Natural killer cell (primary cell): ENCODE measurements around the gene CES4A. TPM values are rescaled to one million over a fixed set of nuclear protein-coding genes. Genes with fewer than 3 reads are reported as not detected.
A peak's percentile ranks its signal among the peaks of the same experiment; 100 is the strongest.

ENCODE experiments used
- ATAC-seq, 3 donors: fragments of 150-1000 bp in 2 of 3; fragments of 200-7000 bp in 1 of 3; cut with Tn5 transposase; 1 replicate in 1 of 3; 2 replicates in 2 of 3; pipeline ENCODE4 v1.10.0; 2021; ENCODE audit warnings: mild to moderate bottlenecking in 2 of 3, moderate library complexity in 2 of 3
- DNase-seq, 2 donors: peaks; one replicate each; pipeline versions ENCODE4 v3.0.0 to v3.0.0-alpha.2; 2013 to 2021; ENCODE audit warnings: mixed read lengths in 1 of 2
- H3K27ac ChIP-seq: one replicate; pipeline ENCODE4 v1.5.1; 2013; ENCODE audit warnings: mild to moderate bottlenecking, low read length
- H3K27me3 ChIP-seq: one replicate; pipeline ENCODE4 v1.6.1; 2013; ENCODE audit warnings: low read length; ENCODE audit not compliant: control insufficient read depth, insufficient read depth
- H3K36me3 ChIP-seq: one replicate; pipeline ENCODE4 v1.6.1; 2013; ENCODE audit warnings: low read length; ENCODE audit not compliant: control insufficient read depth, insufficient read depth
- H3K4me1 ChIP-seq: one replicate; pipeline ENCODE4 v1.6.1; 2013; ENCODE audit warnings: low read length; ENCODE audit not compliant: control insufficient read depth, insufficient read depth
- H3K4me3 ChIP-seq: one replicate; pipeline ENCODE4 v1.5.1; 2013; ENCODE audit warnings: low read length
- H3K9me3 ChIP-seq: one replicate; pipeline ENCODE4 v1.6.1; 2013; ENCODE audit warnings: low read length; ENCODE audit not compliant: control insufficient read depth, insufficient read depth
- H3K27ac Mint-ChIP-seq, 2 donors: one replicate each; pipeline ENCODE4 v1.8.0; 2022; ENCODE audit warnings: mild to moderate bottlenecking in 2 of 2, mixed read lengths in 2 of 2, moderate library complexity in 1 of 2
- H3K27me3 Mint-ChIP-seq, 2 donors: one replicate each; pipeline ENCODE4 v1.8.0; 2022; ENCODE audit warnings: low read depth in 2 of 2, mixed read lengths in 2 of 2
- H3K36me3 Mint-ChIP-seq: one replicate; pipeline ENCODE4 v1.8.0; 2022; ENCODE audit warnings: mixed read lengths
- H3K4me1 Mint-ChIP-seq, 2 donors: one replicate each; pipeline ENCODE4 v1.8.0; 2022; ENCODE audit warnings: mixed read lengths in 2 of 2
- H3K4me3 Mint-ChIP-seq: one replicate; pipeline ENCODE4 v1.8.0; 2022; ENCODE audit warnings: mild to moderate bottlenecking, moderate library complexity, mixed read lengths
- H3K9me3 Mint-ChIP-seq, 2 donors: one replicate each; pipeline ENCODE4 v1.8.0; 2022; ENCODE audit warnings: mixed read lengths in 2 of 2
- WGBS: methylation state at CpG from one replicate; pipeline ENCODE4 v1.1.7; 2013; ENCODE audit warnings: missing lambda C conversion rate; ENCODE audit not compliant: insufficient coverage; 5-methylcytosine and 5-hydroxymethylcytosine counted together
- intact Hi-C: fragments of 100-400 bp; cut with micrococcal nuclease; formaldehyde crosslinking; loops from one replicate; pipeline ENCODE4 v1.14.2; 2022
- total RNA-seq, 4 donors: library from RNA; stranded (reverse); fragments of 120-200 nt in 1 of 4; gene quantifications; one replicate each; pipeline versions ENCODE4 v1.2.3 to v1.2.4, GENCODE V29; 2013 to 2022
- TF ChIP-seq, protein P1 (sequence below): fragments of 200-600 bp; IDR thresholded peaks from one replicate; pipeline ENCODE4 v1.8.0; 2022; ENCODE audit warnings: antibody characterized with exemption

CES4A gene
- total RNA-seq, 3 donors from 2014 or later (not counting 1 experiment from before 2014, with no cell fraction given) = 7.5 to 9.0 (median 8.8) TPM

DNA sequence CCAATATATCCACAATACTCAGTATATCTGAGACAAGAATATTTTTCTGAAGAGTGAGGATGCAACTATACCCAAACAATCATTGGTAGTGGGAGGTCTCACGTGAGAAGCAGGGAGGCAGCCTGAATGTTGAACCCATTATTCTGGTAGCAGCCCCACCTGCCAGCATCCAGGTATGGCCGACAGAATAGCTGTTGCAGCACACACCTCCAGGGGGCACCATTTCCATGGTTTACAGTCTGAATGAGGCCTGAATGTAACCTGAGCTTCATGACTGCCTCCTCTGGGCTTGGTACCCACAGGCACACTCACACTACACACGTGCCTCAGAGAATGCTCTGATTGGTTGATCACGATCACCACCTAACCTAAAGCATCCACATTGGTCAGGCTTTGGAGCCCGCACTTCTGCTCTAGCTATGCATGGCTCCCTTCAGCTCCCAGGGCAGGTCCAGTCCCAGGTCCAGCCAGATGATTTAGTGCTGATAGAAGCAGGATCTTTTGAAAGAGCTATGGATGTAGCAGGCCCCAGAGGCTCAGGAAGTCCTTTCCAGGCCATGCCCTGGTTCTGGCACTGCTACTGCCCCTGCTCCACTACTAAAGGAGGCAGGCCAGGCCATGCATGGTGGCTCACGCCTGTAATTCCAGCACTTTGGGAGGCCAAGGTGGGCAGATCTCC lies 29.6 kb downstream of the CES4A start:
- no peaks in the 10 kb centered on the region for H3K9me3 Mint-ChIP-seq
- H3K27me3 ChIP-seq = peaks cover 13% of the 10 kb centered on the region
- intact Hi-C loops = loop anchor here (1.0 to 10.0 kb wide), 2 partner anchors 87 to 137 kb away; partner anchors contain the start of gene PHAF1
- no peaks in the 10 kb centered on the region for H3K36me3 ChIP-seq
- TF ChIP-seq, protein P1, sequence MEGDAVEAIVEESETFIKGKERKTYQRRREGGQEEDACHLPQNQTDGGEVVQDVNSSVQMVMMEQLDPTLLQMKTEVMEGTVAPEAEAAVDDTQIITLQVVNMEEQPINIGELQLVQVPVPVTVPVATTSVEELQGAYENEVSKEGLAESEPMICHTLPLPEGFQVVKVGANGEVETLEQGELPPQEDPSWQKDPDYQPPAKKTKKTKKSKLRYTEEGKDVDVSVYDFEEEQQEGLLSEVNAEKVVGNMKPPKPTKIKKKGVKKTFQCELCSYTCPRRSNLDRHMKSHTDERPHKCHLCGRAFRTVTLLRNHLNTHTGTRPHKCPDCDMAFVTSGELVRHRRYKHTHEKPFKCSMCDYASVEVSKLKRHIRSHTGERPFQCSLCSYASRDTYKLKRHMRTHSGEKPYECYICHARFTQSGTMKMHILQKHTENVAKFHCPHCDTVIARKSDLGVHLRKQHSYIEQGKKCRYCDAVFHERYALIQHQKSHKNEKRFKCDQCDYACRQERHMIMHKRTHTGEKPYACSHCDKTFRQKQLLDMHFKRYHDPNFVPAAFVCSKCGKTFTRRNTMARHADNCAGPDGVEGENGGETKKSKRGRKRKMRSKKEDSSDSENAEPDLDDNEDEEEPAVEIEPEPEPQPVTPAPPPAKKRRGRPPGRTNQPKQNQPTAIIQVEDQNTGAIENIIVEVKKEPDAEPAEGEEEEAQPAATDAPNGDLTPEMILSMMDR = peak; percentile 46
- DNase-seq (peak; percentile 58 to 91), ATAC-seq (peak; percentile 79 to 87 (median 81))
- H3K4me3 Mint-ChIP-seq = no peak overlapping the region
- H3K4me1 ChIP-seq = peaks cover 13% of the 10 kb centered on the region
- H3K4me3 ChIP-seq = no peak overlapping the region
- H3K27me3 Mint-ChIP-seq = peaks cover 0 to 17% of the 10 kb centered on the region in 2 donors
- no peak overlapping the region for H3K27ac ChIP-seq
- H3K4me1 Mint-ChIP-seq = peaks cover 0 to 3% of the 10 kb centered on the region in 2 donors
- H3K9me3 ChIP-seq = no peaks in the 10 kb centered on the region
- H3K36me3 Mint-ChIP-seq = no peaks in the 10 kb centered on the region
- WGBS = 38% methylated on average over 6 of the region's 6 CpGs
- no peak overlapping the region for H3K27ac Mint-ChIP-seq

DNA sequence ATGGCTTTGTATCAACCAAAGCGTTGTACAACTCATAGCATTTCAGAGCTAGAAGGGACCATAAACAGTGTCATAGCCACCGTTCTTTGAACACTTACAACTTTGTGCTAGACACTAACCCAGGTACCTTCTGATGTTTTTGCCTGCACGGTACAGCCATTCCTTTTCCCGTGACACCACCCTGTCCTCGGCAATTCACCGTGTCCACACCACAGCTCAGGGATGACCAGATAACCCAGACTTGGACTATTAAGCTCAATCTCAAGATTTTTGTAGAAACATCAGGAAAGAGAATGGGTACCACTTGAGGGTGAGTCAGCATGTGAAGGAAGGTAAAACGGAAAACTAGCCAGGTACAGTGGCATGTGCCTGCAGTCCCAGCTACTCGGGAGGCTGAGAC lies 30.8 kb downstream of the CES4A start:
- H3K36me3 ChIP-seq = no peaks in the 10 kb centered on the region
- H3K4me3 Mint-ChIP-seq = no peak overlapping the region
- no peaks in the 10 kb centered on the region for H3K9me3 ChIP-seq
- H3K27me3 Mint-ChIP-seq = peaks cover 0 to 14% of the 10 kb centered on the region in 2 donors
- H3K4me1 ChIP-seq = peaks cover 5% of the 10 kb centered on the region
- peaks cover 5% of the 10 kb centered on the region for H3K27me3 ChIP-seq
- no peak overlapping the region for H3K27ac Mint-ChIP-seq
- TF ChIP-seq, protein P1 = no peak
- DNase-seq = no peak
- H3K9me3 Mint-ChIP-seq = no peaks in the 10 kb centered on the region
- 95% methylated on average over 8 of the region's 8 CpGs for WGBS
- no peak for ATAC-seq
- no peak overlapping the region for H3K4me3 ChIP-seq
- no peaks in the 10 kb centered on the region for H3K4me1 Mint-ChIP-seq
- no peak overlapping the region for H3K27ac ChIP-seq
- intact Hi-C loops = loop anchor here (10.0 kb wide), 1 partner anchor 86 kb away; the partner anchor contains the start of gene PHAF1
- no peaks in the 10 kb centered on the region for H3K36me3 Mint-ChIP-seq

- no peak overlapping the region for H3K4me3 Mint-ChIP-seq
- 97% methylated on average over 2 of the region's 3 CpGs for WGBS
These were observed 32.9 kb downstream of the CES4A start for GRCh38 chr16:67021321-67021720.

More at GRCh38 chr16:67021321-67021720, 32.9 kb downstream of the CES4A start:
- no peaks in the 10 kb centered on the region for H3K4me1 Mint-ChIP-seq
- Histone ChIP-seq H3K4me1 (no peaks in the 10 kb centered on the region), H3K27ac (no peak overlapping the region), H3K36me3 (no peaks in the 10 kb centered on the region), H3K27me3 (no peaks in the 10 kb centered on the region), H3K9me3 (no peaks in the 10 kb centered on the region), H3K4me3 (no peak overlapping the region)
- intact Hi-C loops = no loop called here
- ATAC-seq (no peak), DNase-seq (no peak)
- H3K36me3 Mint-ChIP-seq = no peaks in the 10 kb centered on the region
- no peaks in the 10 kb centered on the region for H3K9me3 Mint-ChIP-seq
- H3K27me3 Mint-ChIP-seq = peaks cover 0 to 3% of the 10 kb centered on the region in 2 donors
- no peak overlapping the region for H3K27ac Mint-ChIP-seq
- TF ChIP-seq, protein P1 = no peak
